Effector memory CD4-positive, alpha-beta T cell (primary cell): Measurements from ENCODE around the gene COL4A4.

Source experiments
- DNase-seq, 3 donors: peaks; one replicate each; pipeline ENCODE4 v3.0.0-alpha.2; 2020
- H3K27ac ChIP-seq: 2 replicates; pipeline ENCODE4 v1.7.0; 2013; ENCODE audit warnings: mild to moderate bottlenecking, low read length, moderate library complexity; ENCODE audit not compliant: insufficient read depth, poor library complexity, severe bottlenecking
- H3K27me3 ChIP-seq: replicated peaks from 2 replicates; pipeline ENCODE4 v1.7.0; 2013; ENCODE audit warnings: mild to moderate bottlenecking, low read length; ENCODE audit not compliant: insufficient read depth, control insufficient read depth, poor library complexity, severe bottlenecking
- H3K36me3 ChIP-seq: 2 replicates; pipeline ENCODE4 v1.7.0; 2013; ENCODE audit warnings: mild to moderate bottlenecking, low read length, moderate library complexity; ENCODE audit not compliant: control insufficient read depth, insufficient read depth
- H3K4me1 ChIP-seq: 2 replicates; pipeline ENCODE4 v1.7.0; 2013; ENCODE audit warnings: low read length, mild to moderate bottlenecking; ENCODE audit not compliant: control insufficient read depth, insufficient read depth, poor library complexity, severe bottlenecking
- H3K4me3 ChIP-seq: 2 replicates; pipeline ENCODE4 v1.7.0; 2013; ENCODE audit warnings: low read length, low read depth, mild to moderate bottlenecking; ENCODE audit not compliant: insufficient read depth, poor library complexity, severe bottlenecking
- H3K9me3 ChIP-seq: 2 replicates; pipeline ENCODE4 v1.7.0; 2013; ENCODE audit warnings: mild to moderate bottlenecking, low read length, moderate library complexity; ENCODE audit not compliant: control insufficient read depth

COL4A4 gene

DNA sequence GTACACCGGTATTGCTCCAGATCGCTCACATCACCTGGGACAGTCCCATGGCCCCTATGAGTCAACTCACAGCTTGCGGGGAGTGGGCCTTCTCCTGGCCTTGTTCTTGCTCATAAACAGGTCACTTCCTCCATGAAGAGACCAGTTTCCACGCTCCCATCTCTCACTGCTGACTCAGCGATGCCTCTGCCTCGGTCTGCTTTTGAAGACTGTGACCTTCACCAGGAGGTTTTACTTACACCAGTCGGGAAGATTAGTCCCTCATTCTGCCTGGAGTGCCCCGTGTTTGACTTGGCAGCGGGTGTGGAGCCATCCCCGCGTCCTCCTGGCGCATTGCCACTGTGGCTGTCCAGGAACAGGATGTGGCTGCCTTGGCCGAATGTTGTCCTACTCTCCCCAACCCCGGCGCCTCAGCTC, 168.4 kb downstream of the COL4A4 start:
- peaks cover 9% of the 10 kb centered on the region for H3K36me3 ChIP-seq
- no peaks in the 10 kb centered on the region for H3K27me3 ChIP-seq
- no peak overlapping the region for H3K4me3 ChIP-seq
- no peaks in the 10 kb centered on the region for H3K9me3 ChIP-seq
- no peak for DNase-seq
- no peak overlapping the region for H3K27ac ChIP-seq
- H3K4me1 ChIP-seq: no peaks in the 10 kb centered on the region

DNA sequence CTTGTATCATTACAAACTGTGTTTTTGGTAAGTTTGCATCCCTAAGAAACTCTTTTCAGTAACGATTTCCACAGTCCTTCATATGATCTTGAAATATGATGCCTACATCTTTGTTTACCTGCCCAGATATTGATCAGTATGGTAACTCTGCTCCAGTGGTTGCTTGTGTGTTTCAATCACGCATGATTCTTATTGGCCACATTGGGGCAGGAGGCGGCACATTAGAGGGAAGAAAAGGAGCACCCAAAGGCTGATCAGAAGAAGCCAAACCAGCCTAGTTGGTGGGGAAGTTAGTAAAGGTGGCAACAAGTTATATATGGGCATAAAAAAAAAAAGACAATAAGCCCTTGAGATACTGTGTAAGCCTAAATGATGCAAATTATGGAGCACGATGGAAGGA, 169.2 kb downstream of the COL4A4 start:
- no peak overlapping the region for H3K27ac ChIP-seq
- no peaks in the 10 kb centered on the region for H3K4me1 ChIP-seq
- no peaks in the 10 kb centered on the region for H3K27me3 ChIP-seq
- no peak overlapping the region for H3K4me3 ChIP-seq
- no peaks in the 10 kb centered on the region for H3K9me3 ChIP-seq
- H3K36me3 ChIP-seq: peaks cover 10% of the 10 kb centered on the region
- DNase-seq: no peak

DNA sequence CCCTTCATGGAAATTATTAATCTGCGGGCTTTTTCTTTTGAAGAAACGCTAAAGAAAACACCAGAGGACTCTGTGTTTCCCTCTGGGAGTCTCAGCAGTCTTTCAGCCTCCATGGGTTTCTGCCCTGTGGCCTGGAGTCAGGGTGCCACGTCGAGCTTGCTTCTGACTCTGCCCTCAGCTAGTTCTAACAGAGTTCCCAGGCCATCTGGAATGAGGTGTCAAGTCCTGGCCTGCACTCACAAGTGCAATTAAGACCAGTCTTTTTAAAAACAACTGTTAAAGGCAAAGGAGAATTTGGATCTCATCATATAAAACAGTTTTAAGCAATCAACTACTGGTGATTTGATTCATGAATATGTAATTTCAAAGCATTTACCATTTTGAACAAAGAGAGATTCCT, 170.8 kb downstream of the COL4A4 start:
- Histone ChIP-seq H3K36me3 (peaks cover 10% of the 10 kb centered on the region), H3K4me1 (no peaks in the 10 kb centered on the region), H3K9me3 (no peaks in the 10 kb centered on the region), H3K27ac (no peak overlapping the region), H3K4me3 (no peak overlapping the region), H3K27me3 (no peaks in the 10 kb centered on the region)
- DNase-seq: no peak

DNA sequence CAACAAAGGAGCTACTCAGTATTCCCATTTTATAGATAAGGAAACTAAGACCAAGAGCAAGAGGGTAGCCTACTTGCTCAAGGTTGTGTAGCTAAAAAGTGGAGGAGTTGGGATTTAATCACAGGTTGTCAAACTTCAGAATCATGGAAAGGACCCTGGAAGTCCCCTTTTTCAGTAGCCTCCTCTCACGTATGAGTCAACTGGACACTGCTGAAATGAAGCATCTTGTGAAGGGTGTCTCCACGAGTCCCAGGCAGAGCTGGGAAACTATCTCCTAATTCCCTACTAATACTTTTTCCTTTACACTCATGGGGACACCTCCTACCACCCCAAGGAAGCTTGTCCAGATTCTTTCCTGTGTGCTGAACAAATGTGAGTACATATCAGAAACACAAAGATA, 172.3 kb downstream of the COL4A4 start:
- Histone ChIP-seq H3K4me3 (no peak overlapping the region), H3K27ac (no peak overlapping the region), H3K27me3 (no peaks in the 10 kb centered on the region), H3K9me3 (no peaks in the 10 kb centered on the region), H3K36me3 (peaks cover 10% of the 10 kb centered on the region), H3K4me1 (no peaks in the 10 kb centered on the region)
- no peak for DNase-seq

DNA sequence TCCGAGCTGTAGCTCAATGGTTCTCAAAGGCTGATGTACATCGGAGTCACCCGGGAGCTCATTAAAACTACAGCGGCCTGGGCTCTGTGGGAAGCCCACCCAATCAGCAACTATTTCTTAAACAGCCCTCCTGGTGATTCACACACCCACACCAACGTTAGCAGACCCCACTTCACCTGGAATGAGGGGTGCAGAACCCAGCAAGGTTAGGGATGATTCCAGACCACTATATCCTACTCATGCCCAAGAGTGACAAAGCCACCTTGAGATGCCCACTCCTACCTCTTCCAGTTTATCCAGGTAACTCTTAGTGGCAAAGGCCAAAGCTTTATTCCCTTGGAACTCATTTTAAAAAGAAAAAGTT, 178.4 kb downstream of the COL4A4 start:
- DNase-seq: no peak
- H3K9me3 ChIP-seq: no peaks in the 10 kb centered on the region
- H3K36me3 ChIP-seq: peaks cover under 1% of the 10 kb centered on the region
- peaks cover 6% of the 10 kb centered on the region for H3K4me1 ChIP-seq
- H3K27me3 ChIP-seq: no peaks in the 10 kb centered on the region
- no peak overlapping the region for H3K27ac ChIP-seq
- no peak overlapping the region for H3K4me3 ChIP-seq

DNA sequence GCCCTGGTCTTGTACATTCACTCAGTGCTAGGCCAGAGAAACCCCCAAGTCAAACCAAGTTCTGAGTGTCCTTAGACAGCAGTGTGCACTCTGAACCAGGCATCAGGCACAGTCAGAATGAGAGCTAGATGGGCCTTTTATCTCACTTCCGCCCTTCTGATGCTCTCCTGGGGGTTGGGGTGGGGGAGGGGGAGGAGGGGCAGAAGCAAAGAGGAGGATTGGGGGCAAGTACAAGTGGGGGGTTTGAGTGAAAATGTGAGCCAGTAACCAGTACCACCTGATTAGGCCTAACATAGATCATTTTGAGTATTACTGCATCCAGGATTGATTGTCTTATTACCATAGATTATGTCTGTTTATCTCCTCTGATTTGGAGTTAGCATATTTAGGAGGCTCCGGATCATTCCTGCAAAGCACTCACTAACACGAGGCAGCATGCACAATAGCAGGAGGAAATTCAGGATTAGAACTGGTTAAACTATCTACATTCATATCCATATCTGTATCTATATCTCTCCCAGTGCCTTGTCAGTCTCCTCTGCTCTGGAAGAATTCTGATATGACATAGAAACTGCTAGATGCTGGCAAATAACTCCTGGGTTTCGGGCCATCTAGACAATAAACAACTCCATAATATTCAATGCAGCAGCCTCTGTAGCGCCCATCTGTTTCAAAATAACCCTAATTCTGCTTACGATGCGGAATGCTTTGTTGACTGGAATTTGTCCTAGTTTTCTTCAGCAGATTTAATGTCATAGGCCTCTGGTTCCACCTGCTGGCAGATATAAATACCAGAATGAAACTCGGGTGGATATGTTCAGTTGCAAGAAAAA, 179.0 kb downstream of the COL4A4 start:
- Histone ChIP-seq H3K36me3 (no peaks in the 10 kb centered on the region), H3K9me3 (no peaks in the 10 kb centered on the region), H3K27ac (no peak overlapping the region), H3K4me3 (no peak overlapping the region), H3K4me1 (peaks cover 6% of the 10 kb centered on the region), H3K27me3 (no peaks in the 10 kb centered on the region)
- DNase-seq: no peak

DNA sequence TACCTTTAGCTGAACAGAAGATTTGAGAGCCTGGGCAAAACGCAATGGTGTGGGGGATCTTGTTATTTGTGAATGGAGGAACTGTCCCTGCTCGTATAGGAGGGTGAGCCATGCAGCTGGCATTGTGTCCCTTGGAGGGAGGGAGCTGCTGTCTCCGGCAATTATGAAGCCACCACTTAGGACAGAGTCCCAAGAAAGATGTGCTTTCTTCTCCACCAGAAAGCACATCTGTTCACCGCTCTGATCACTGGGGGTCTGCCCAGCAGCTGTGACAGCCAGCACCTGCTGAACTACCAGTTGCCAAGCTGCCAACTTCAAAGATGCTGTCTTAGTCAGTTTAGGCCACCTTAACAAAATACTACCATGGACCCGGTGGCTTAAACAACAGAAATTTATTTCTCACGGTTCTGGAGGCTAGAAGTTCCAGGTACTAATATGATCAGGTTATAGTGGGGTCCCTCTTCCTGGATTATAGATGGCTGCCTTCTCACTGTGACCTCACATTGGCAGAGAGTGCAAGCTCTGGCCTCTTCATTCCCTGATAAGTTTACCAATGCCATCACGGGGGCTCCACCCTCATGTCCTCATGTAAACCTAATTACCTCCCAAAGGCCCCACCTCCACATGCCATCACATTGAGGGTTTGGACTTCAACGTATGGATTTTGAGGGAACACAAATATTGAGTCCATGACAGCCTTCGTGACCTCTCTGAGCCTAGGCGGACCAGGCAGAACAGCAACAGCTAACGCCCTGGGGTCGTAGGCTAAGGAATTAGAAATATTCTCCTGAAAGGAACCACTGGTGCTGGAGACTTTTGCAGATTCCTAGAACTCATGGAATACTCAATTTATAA, 179.9 kb downstream of the COL4A4 start:
- no peaks in the 10 kb centered on the region for H3K9me3 ChIP-seq
- no peaks in the 10 kb centered on the region for H3K27me3 ChIP-seq
- H3K4me1 ChIP-seq: peaks cover 6% of the 10 kb centered on the region
- no peak overlapping the region for H3K27ac ChIP-seq
- H3K36me3 ChIP-seq: no peaks in the 10 kb centered on the region
- DNase-seq: no peak
- H3K4me3 ChIP-seq: no peak overlapping the region

DNA sequence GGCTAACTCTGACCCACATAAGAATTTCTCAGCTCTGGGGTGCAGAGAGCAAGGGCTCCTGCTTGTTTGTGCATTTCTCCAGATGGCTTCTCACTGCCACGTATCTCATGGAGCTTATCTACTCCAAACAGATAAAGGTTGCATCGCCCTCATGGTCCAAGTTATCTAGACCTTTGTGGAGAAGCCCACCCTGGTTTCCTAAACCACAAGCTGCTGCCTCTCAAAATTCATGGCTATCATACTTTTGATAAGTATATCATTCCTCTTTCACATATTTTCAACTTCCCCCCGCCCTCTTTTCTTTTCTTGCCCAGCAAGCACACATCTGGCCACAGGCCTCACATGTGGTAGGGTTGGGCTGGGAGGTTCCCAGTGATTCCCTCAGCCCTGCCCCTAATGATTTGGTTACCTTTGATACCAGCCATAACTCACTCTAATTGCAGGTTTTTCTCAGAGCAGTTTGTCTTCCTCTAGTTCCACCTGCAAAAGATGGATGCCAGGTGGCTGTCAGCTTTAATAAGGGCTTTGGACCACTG, 182.1 kb downstream of the COL4A4 start:
- Histone ChIP-seq H3K27ac (no peak overlapping the region), H3K4me1 (peaks cover 6% of the 10 kb centered on the region), H3K27me3 (no peaks in the 10 kb centered on the region), H3K9me3 (no peaks in the 10 kb centered on the region), H3K36me3 (no peaks in the 10 kb centered on the region), H3K4me3 (no peak overlapping the region)
- no peak for DNase-seq

DNA sequence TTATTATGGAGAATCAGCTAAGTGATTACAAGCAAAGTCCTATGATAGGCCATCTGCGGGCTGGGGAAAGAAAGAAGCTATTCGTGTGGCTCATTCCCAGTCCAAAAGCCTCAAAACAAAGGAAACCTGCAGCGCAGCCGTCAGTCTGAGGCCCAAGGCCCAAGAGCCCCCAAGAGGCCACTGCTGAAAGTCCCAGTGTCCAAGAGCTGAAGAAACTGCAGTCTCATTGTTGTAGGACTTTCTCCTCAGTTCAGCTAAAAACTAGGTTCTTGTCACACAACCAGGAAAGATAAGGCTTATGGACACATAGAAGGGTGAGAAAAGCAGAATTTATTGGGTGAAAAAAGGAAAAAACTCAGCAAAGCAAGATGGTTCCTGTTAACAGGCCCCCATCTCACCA, 185.0 kb downstream of the COL4A4 start:
- no peak overlapping the region for H3K4me3 ChIP-seq
- no peaks in the 10 kb centered on the region for H3K27me3 ChIP-seq
- no peaks in the 10 kb centered on the region for H3K36me3 ChIP-seq
- peaks cover 2% of the 10 kb centered on the region for H3K4me1 ChIP-seq
- no peak for DNase-seq
- H3K9me3 ChIP-seq: no peaks in the 10 kb centered on the region
- H3K27ac ChIP-seq: no peak overlapping the region

DNA sequence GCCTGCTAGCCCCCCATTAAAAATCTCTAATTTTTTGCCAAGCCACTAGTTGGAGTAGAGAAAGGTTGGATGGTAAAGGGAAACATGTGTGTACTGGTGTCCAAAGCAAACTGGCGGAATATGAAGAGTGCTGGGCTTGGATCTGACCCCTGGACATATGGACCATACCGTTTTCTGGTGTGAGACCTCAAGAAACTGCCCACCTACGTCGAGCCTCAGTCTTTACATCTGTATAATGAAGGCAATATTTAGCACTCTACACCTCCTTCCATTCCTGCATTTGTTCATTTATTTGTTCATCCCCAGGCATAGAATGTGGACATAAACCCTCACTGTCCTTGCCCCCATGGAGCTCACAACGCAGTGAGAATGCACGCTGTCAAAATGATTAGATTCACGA, 185.7 kb downstream of the COL4A4 start:
- Histone ChIP-seq H3K27ac (no peak overlapping the region), H3K27me3 (no peaks in the 10 kb centered on the region), H3K9me3 (no peaks in the 10 kb centered on the region), H3K4me3 (no peak overlapping the region), H3K4me1 (no peaks in the 10 kb centered on the region), H3K36me3 (no peaks in the 10 kb centered on the region)
- no peak for DNase-seq
